NCI-H2227 (cell line): ENCODE data around the gene BRAP.
"Not testable (repeated sequence)": the region's sequence is repeated elsewhere in the genome, so short reads cannot be mapped to it uniquely, and the experiment has no call there.

Experiments used
- DNase-seq: peaks from one replicate; lab custom pipeline; 2025; ENCODE audit not compliant: unreplicated experiment; lab: John Stamatoyannopoulos, UW

BRAP gene

DNA sequence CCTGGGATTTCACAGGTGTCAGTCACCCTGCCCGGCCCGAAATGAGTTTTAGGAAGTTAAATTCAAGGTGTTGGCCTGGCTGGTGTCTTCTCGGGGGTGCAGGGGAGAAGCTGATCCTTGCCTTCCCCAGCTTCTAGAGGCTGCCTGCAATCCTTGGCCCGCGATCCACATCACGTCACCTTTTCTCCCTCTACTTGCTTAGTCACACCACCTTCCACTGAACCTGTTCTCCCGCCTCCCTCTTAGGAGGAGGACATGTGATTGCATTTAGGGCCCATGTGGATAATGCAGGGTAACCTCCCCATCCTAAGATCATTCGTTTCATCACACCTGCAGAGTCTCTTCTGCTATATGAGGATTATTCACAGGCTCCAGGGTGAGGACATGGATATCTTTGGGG is 61.2 kb downstream of the BRAP start:
- DNase-seq: no peak

DNA sequence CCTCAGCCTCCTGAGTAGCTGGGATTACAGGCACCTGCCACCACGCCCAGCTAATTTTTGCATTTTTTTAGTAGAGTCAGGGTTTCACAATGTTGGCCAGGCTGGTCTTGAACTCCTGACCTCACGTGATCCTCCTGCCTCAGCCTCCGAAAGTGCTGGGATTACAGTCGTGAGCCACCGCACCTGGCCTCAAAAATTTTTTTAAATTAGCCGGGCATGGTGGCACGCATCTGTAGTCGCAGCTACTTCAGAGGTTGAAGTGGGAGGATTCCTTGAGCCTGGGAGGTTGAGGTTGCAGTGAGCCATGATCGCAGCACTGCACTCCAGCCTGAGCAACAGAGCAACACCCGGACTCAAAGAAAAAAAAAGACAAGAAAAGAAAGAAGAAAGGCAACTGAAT is 67.9 kb downstream of the BRAP start:
- DNase-seq: not testable (repeated sequence)

DNA sequence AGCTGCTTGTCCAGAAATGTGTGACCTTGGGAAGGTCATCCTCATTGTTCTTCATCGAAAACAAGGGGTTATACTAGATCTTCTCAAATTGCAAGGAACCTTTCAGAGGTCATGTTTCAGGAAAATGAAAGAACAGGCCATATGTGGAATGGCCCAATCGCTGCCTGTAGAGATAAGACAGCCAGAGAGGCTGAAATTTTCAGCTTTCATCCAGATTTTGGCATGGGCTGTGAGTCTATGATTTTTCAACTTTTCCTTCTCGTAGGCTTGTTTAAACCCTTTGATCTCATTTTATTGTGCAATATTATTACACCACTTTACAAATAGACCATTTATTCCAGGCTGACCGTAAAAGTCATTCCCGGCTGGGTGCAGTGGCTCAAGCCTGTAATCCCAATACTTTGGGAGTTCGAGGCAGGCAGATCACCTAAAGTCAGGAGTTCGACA is 69.6 kb downstream of the BRAP start:
- DNase-seq: no peak

DNA sequence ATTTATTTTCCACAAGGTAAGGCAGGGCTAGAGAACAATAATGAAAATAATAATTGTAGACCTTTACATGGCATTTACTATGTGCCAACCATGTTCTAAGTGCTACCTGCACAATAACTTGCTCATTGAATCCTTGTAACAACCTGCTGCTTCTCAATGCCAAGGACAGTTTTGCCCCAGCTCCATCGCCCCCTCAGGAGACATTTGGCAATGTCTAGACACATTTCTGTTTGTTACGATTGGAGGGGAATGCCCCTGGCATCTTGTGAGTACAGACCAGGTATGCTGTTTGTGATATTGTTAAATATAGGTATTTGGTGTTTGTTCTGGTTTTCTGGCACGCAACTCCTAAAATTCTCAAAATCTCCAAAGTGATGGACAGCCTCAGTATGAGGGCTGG is 78.5 kb downstream of the BRAP start:
- DNase-seq: peak; percentile 30

DNA sequence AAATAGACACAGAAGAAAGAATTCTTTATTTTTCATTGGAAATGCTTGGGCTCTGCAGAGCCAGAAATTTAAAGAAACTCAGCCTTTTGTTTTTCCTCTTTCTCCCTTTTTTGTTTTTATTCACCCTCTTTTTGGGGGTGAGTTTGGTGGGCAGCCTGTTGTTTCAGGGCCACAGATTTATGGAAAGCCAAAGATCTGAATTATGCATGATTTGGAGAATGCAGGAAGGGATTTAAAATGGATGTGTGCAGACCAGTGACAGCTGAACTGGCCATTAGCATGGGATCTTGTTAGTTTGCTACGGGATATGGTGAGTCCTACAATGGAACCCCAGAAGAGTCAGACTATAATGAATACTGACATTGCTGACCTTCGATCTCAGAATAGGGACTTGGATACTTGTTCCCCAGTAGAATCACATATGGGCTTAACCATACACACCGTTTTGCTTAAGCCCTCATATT is 79.0 kb downstream of the BRAP start:
- DNase-seq: no peak

DNA sequence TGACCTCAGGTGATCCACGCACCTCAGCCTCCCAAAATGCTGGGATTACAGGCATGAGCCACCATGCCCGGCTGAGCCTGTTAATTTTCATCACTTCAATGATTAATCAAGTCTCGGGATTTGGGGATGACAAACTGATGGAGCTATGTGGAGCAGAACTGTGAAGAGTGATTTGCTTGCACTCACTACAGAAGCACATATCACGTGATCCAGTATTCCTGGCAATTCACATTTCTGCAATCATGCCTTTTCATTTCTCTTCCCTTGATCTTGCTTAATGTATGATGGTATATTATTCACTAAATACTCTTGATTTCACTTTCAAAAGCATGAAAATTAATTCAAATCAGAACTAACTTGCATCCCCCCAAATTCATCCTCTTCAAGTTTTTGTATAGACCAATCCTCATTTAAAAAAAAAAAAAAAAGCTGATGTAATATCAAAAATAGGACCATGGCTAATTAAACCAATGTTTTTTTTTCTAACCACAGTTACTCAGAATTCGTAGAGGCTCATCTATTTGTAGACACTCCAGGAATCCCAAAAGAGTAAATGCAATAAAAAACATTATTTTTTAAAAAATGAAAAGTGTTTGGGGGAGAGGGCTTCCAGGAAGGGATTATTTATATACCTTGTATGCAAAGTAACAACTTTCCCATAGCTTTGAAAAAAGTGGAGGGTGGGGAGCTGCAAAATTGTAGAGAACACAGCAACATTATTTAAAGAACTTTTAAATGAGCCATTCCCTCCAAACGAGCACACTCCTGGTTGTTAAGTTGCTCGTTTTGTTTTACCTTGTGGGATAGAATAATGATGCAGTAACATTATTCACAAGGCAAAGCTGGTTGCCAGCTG is 79.6 kb downstream of the BRAP start:
- DNase-seq: no peak

DNA sequence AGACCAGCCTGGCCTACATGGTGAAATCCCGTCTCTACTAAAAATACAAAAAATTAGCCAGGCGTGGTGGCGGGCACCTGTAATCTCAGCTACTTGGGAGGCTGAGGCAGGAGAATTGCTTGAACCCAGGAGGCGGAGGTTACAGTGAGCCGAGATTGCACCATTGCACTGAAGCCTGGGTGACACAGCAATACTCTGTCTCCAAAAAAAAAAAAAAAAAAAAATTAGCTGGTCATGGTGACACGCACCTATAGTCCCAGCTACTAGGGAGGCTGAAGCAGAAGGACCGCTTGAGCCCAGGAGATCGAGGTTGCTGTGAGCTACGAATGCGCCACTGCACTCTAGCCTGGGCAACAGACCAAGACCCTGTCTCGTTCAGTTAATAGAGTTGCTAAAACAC is 82.9 kb downstream of the BRAP start:
- not testable (repeated sequence) for DNase-seq

DNA sequence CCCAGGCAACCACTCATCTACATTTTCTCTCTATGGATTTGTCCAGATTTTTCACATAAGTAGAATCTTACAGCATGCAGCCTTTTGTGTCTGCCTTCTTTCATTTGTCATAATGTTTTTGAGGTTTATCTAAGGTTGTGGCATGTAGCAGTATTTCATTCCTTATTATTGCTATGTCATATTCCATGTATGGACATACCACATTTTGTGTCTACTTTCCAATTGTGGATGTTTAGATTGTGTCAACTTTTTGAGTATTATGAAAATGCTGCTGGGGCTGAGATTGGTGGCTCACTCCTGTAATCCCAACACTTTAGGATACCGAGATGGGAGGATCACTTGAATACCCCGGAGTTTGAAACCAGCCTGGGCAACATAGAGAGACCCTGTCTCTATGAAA is 83.4 kb downstream of the BRAP start:
- no peak for DNase-seq

DNA sequence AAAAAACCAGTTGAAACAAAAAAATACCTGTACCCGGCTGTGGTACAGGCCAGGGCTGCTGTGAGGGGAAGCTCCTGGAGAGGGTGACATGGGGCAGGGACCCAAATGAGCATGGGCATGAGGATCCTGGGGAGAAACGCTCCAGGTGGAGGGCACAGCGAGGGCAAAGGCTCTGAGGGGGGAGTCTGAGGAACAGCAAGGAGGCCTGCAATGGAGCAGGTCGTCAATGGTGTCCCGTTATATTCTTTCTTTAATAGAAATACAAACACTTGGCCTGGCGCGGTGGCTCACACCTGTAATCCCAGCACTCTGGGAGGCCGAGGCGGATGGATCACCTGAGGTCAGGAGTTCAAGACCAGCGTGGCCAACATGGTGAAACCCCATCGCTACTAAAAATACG is 84.8 kb downstream of the BRAP start:
- not testable (repeated sequence) for DNase-seq

DNA sequence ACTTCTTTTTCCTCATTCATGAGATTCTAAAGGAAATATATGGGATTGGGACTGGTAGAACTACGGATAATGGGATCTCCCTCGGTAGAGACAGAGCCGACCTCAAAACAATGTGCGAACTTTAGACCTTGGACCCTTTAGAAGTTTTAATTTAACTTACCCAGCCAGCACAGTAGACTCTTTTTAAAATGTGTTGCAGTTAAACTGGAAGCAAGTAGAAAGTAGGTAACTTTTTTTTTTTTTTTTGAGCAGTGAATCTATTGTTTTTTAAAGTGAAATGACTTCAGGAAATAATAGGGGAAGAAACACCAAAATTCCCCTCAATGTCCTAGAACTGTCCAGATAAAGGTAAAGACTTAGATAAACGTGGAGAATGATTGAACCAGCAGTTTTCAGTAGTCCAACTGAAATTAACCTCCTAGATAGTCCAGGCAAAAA is 85.5 kb downstream of the BRAP start:
- DNase-seq: no peak

DNA sequence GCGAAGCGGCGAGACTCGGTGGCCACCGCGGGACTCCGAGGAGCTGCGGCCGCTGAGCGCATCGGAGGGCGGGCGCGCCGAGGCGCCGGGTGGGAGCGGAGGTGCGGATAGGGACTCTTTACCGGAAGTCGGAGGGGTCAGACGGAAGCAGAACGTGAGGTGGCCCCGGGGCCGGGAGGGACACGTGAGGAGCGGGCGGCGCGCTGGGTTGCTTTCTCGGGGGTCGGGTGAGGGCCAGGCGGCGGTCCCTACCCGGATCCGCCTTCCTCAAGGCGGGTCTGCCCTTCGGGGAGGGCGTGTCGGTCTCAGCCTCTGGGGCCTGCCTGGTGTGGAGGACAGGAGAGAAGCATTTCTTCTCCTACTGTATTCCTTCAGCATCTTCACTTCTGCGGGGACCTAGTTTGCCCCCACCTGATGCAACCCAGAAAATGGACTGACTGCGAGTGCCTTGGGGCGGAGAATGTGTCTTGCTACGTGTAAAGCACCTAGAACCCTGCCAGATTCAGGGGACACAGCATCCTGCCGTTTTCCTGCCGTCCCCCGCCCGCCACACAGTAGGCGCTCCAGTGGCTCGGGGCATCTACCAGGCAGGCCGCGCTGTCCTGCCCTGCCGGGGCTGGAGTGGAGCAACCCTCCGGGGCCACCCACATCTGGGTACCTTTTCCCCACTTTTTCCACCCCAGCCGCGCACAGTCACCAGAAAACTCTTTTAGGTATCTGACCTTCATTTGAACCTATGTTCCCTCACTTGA is 86.1 kb downstream of the BRAP start:
- DNase-seq: peak; percentile 97

DNA sequence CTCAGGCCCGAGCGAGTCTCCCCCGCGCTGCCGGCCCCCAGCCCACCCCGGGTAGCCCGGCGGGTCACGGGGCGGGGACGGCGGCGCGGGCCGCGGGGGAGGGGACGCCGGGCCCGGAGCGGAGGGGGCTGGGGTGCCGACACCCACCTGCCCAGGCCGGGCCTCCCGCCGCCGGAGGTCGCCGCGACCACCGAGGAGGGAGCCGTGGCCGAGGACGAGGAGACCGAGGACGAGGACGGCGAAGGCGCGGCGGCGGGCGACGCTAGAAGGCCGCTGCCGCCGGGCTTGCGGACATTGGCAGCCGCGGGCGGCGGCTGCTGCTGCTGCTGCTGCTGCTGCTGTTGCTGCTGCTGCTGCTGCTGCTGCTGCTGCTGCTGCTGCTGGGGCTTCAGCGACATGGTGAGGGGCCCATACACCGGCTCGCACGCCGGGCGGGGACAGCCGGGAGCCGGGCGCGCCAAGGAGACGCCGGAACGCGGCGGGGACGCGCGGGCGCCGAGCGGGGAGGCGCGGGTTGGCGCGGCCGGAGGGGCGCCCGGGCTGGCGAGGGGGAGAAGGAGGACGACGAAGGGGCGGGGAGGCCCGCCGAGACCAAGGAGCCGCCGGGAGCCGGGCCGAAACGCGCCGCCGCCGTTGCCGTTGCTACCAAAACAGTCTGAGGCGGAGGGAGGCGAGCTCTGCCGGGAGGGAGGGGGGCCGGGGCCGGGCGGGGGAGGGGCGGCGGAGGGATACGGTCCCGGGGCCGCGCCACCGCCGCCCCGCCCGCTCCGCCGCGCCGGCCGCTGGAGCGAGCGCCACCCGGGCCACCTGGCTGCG is 86.9 kb downstream of the BRAP start, which contains the start of gene ATXN2:
ATXN2 (minus strand) TSS at position 679 of the 816 bp plus-strand sequence; CDS start at position 398, 281 bp downstream.
- peak; percentile 89 for DNase-seq

DNA sequence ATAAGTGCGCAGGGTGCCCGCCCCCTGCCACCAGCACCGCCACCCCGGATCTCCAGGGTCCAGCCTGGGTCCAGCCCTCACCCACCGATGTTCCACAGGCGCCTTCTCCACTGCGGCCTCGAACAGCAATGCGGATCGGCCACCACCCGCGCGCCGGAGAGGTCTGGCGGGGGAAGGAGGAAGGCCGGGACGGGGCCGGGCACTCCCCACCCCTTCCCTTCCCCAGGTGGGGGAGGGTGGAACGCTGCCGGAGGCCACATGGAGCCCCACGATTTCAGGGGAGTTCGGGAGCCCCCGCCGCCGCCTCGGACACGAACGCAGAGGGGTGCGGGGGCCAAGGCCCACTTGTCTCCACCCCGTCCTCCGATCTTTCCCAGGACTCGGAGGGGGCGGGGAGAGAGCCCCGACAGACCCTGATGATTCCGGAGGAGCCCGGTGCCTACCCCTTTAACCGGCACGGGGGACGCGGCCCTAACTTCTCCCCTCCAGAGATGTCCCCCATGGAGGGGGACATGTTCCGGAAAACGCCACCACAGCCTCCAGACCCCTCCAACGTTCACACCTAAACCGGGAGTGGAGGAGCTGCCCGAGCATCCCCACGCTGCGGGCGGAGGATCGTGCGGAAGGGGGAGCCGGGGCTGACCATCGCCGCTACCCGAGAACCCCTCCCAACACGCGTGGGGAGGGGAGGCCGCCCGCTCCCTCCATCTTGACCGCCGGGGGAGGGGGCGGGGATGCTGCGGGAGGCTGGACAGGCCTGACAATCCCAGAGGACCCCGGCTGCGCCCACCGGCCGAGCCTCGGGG is 87.7 kb downstream of the BRAP start:
- peak; percentile 69 for DNase-seq

DNA sequence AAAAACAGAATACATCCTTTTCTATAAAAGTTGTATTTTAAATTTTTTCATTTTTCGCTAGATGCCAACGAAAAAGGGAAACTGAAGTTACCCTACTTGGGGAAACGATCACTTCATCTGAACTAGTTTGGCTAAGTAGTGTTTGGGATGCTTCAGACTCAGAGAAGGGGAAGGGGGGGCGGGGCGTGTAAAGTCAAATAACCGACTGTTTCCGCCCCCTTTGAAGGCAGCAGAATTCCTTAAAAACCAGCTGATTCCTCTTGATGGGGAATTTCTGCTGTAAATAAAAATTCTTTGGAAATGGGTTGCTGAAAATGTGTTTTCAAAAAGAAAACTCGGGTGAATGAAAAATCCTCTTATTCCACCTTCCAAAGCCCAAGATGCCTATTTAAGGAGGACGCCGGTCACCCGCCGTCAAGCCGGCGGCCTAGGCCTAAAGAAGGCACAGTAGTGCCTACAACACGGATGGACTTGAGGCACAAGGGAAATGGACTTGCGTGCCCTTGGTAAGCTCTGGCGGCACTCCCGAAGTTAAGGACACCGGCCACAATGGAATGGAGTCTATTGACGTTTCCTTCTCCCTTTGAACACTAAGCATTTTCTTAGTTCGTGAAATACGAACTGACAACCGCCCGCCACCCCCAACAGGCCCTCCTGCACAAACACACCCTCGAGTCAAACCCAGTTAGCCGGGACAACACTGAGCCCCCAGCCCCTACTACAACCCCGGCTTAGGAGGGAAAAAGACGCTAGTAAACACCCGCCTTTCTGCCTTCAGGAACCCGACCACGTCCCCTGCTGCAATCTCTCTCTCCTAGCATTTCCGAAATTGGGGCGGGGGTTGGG is 88.5 kb downstream of the BRAP start:
- DNase-seq: peak; percentile 51

DNA sequence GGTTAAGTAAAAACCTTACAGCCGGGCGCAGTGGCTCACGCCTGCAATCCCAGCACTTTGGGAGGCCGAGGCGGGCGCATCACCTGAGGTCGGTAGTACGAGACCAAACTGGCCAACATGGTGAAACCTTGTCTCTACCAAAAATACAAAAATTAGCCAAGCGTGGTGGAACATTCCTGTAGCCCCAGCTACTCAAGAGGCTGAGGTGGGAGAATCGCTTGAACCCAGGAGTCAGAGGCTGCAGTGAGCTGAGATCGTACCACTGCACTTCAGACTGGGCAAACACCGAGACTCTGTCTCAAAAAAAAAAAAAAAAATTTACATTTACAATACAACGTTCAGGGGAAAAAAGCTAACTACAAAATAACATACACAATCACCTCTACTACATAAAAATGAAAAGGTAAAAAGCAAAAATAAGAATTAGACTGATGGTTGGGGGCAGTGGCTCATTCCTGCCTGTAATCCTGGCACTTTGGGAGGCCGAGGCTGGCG is 90.4 kb downstream of the BRAP start:
- not testable (repeated sequence) for DNase-seq
